Lower leg skin (tissue), 4 donors: ENCODE results near the gene PDGFD. TPM values are rescaled to one million over a fixed set of nuclear protein-coding genes. Genes with fewer than 3 reads are reported as not detected.

Experiments used
- DNase-seq, 2 donors: peaks; one replicate each; pipeline ENCODE4 v3.0.0-alpha.2; 2019; ENCODE audit warnings: low spot score in 2 of 2
- H3K4me3 ChIP-seq: fragments of 200-600 bp; sonication (generic); 2 replicates; pipeline ENCODE4 v1.5.1; 2017; ENCODE audit warnings: mild to moderate bottlenecking, low read depth; ENCODE audit not compliant: poor library complexity, severe bottlenecking
- POLR2A ChIP-seq, 2 donors: fragments of 450-650 bp; IDR thresholded peaks; one replicate each; pipeline ENCODE4 v1.6.1; 2016 to 2017; ENCODE audit warnings: antibody characterized with exemption in 2 of 2, mild to moderate bottlenecking in 1 of 2, moderate library complexity in 1 of 2
- WGBS, 2 donors: methylation state at CpG; one replicate each; pipeline ENCODE4 v1.1.5; 2018; 5-methylcytosine and 5-hydroxymethylcytosine counted together
- intact Hi-C: fragments of 100-400 bp; cut with DNase I; formaldehyde crosslinking; loops from one replicate; pipeline ENCODE4 v1.15.0; 2023; ENCODE audit warnings: low total_unique reads
- total RNA-seq, 4 donors: library from RNA; depleted of rRNA; stranded (reverse); fragments of >200 nt; gene quantifications; one replicate each; pipeline ENCODE4 v1.1.0, GENCODE V29; 2016
- TF ChIP-seq, protein P1 (sequence below), 3 donors: fragments of 450-650 bp; IDR thresholded peaks; one replicate each; pipeline ENCODE4 v1.5.1; 2016; ENCODE audit warnings: antibody characterized with exemption in 3 of 3, mild to moderate bottlenecking in 3 of 3, moderate library complexity in 2 of 3

Gene PDGFD
- total RNA-seq, 4 donors from 2014 or later: 6.8 to 15.1 (median 10.5) TPM

DNA sequence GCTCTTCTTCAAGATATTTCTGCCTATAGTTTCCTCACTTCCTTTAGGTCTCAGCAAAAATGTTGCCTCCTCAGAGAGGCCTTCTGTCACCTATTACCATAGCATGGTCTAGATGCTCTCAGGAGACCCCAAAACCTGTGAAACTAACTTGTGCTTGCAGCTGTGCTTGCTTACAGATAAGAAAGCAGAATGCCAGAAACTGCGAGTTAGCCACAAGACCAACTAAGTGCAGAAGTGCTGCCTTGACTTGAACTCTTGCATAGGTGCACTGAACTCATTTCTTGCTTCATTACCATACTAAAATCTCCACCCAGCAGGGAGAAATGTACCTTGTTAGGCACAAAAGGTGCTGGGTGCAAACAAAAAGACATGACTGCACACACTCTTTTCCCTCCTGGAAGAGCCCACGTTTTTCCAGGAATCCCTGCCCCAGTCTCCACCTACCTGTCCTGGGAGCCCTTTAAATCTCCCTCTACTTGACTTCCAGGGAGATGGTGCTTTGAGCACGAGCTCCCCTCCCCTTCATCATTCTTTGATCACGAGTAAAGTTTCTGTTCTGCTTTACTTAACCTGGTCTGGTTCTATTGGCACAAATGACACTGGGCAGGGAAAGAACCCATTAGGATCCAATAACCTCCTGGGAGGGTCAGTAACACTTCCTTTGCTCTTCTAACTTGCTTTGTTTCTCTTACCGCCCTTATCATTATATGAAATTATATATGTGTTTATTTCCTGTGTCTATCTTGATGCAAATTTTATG, 265.2 kb downstream of the PDGFD start:
- 77 to 80% methylated on average over 5 of the region's 5 CpGs for WGBS, 2 donors
- intact Hi-C loops: no loop called here
- H3K4me3 ChIP-seq: no peak overlapping the region
- DNase-seq: no peak
- TF ChIP-seq, protein P1, sequence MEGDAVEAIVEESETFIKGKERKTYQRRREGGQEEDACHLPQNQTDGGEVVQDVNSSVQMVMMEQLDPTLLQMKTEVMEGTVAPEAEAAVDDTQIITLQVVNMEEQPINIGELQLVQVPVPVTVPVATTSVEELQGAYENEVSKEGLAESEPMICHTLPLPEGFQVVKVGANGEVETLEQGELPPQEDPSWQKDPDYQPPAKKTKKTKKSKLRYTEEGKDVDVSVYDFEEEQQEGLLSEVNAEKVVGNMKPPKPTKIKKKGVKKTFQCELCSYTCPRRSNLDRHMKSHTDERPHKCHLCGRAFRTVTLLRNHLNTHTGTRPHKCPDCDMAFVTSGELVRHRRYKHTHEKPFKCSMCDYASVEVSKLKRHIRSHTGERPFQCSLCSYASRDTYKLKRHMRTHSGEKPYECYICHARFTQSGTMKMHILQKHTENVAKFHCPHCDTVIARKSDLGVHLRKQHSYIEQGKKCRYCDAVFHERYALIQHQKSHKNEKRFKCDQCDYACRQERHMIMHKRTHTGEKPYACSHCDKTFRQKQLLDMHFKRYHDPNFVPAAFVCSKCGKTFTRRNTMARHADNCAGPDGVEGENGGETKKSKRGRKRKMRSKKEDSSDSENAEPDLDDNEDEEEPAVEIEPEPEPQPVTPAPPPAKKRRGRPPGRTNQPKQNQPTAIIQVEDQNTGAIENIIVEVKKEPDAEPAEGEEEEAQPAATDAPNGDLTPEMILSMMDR (IDR thresholded peaks at IDR 0.05): no peak
- TF ChIP-seq POLR2A (IDR thresholded peaks at IDR 0.05): no peak

DNA sequence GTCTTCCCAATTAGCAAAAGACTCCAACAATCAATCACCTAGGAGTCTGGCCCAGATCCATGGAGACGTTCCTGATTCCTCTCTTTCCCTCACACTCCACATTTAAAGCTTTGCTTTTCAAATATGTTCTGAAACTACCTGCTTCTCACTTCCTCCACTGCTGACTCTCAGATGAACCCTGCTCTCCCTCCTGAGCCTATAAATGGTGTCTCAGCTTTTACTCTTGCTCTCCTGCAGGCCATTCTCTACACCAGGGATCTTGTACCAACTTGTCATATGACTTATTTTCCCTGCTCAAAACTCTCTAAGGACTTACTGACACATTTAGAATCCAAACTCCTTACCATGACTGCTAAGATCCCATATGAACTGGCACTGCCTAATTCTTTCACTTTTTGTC, 265.9 kb downstream of the PDGFD start:
- TF ChIP-seq POLR2A (IDR thresholded peaks at IDR 0.05): no peak
- TF ChIP-seq, protein P1 (IDR thresholded peaks at IDR 0.05): no peak
- DNase-seq: no peak
- H3K4me3 ChIP-seq: no peak overlapping the region
- 12 to 15% methylated on average over 1 of the region's 1 CpG for WGBS, 2 donors
- intact Hi-C loops: no loop called here

DNA sequence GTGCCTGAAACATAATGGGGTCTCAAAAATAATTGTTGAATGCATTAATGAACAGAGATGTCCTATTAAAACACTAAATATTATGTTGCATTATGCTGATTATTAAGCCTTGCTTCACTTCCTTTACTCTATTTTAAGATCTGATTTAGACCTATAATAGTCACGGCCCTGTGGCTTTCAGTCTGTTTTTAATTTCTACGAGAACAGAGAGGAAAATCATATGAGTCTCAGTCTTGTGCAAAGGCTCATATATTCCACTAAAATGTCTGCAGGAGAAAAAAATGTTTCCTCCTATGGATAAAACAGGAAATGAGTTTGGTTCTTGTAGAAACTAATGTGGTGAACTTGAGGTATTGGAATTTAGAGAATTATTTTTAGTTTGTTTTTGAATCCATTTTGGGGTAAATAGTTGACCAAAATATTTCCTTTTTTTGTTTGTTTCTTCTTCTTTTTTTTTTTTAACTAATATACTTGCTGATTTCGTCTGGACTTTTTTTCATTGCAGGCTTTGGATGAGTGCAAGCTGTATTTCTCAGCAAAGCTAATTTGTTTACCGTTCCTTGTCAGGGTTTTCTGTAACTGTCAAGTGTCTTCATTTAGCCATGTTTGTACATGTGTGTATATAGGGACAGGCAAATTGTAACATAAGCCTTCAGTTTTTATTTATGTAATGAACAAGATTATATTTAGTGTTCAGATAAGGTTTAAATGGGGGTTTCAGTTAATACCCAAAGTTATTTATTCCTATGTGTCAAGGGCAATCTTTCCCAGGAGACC, 266.6 kb downstream of the PDGFD start:
- 29 to 49% methylated on average over 4 of the region's 4 CpGs for WGBS, 2 donors
- no peak for TF ChIP-seq POLR2A (IDR thresholded peaks at IDR 0.05)
- TF ChIP-seq, protein P1 (IDR thresholded peaks at IDR 0.05): no peak
- H3K4me3 ChIP-seq: no peak overlapping the region
- intact Hi-C loops: no loop called here
- no peak for DNase-seq

DNA sequence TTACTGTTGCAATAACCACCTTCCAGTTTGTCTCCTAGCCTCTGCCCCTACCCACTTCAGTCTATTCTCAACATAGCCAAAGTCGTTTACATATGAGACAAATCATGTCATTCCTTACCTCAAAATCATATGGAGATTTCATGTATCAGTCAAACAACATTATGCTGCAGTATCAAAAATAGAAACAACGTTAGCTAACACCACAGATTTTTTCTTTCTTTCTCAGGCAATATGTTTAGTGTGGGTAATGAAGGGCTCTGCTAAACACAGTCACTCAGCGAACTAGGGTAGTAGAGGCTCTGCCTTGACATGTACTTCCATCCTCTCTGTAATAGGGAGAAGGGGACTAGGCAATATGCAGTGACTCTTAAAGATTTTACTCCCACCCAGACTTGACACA, 268.8 kb downstream of the PDGFD start:
- TF ChIP-seq, protein P1 (IDR thresholded peaks at IDR 0.05): no peak
- no peak for TF ChIP-seq POLR2A (IDR thresholded peaks at IDR 0.05)
- no peak for DNase-seq
- 73% methylated on average over 3 of the region's 3 CpGs for WGBS, 2 donors
- intact Hi-C loops: no loop called here
- no peak overlapping the region for H3K4me3 ChIP-seq

DNA sequence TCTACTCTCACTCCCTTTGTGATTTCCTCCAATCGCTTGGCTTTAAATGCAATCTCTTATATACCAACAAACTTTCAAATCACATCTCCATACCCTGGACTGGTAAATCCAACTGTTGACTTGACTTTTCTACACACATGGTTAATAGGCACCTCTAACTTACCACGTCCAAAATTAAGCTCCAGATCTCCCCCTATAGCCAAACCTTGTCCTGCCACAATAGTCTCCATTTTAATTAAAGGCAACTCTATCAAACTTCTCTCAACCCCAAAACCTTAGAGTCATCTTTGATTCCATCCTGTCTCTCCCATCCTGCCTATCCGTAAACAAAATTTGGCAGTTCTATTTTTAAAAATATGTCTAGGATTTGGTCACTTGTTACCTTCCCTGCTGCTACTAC, 269.3 kb downstream of the PDGFD start:
- intact Hi-C loops: no loop called here
- H3K4me3 ChIP-seq: no peak overlapping the region
- TF ChIP-seq, protein P1 (IDR thresholded peaks at IDR 0.05): no peak
- no peak for TF ChIP-seq POLR2A (IDR thresholded peaks at IDR 0.05)
- 76 to 88% methylated on average over 3 of the region's 3 CpGs for WGBS, 2 donors
- DNase-seq: no peak
